Effector CD8-positive, alpha-beta T cell (primary cell): ENCODE measurements around the gene RFESD.

ENCODE experiments used
- DNase-seq: peaks from one replicate; lab custom pipeline; 2025; lab: John Stamatoyannopoulos, UW
- total RNA-seq, 4 experiments: gene quantifications; one replicate each; lab custom pipeline; 2026; lab: John Stamatoyannopoulos, UW

Gene RFESD
- total RNA-seq: 1.9 to 2.6 (median 2.5) reads per million in 4 experiments

DNA sequence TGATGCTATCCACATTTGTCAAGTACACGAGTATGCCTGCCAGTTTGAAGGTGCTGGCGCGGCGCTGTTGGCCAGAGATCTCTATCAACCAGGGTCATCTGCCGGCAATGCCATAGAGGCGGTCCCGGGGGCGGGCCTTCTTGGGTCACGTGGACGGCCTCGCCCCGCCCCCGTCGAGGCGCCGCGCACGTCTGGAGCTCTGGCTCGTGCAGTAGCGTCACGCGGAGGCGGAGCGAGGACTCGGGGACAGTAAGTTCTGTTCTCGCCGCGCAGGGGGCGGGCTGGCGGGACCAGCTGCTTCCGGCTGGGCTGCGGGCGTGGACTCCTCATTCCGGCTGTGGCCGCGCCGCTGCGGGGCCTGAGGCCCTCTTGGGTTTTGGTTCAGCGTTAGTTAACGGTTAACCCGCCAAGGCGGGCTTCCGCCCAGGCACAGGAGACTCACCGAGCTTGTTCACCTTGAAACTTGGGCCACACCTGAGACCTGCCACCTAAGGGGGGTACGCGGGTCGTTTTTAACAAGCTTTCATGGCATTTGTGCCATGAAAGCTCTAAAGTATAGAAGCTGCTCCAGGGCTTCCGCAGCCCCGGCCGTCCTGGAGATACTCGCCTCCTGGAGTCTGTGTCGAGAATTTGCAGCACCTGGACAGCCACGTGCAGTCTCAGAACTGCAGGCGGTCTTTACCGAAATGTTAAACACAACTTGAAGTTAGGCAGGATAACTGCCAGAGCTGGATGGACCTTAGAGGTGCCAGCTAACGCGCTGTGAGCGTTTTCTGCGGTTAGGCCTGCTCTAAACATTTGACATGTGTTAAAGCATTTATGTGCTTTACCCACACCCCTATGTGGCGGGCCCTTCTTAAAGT, at the start of gene RFESD:
Gene RFESD, plus strand, starts transcription at position 209 of the 863 bp plus-strand sequence. CDS start 5,495 bp downstream, outside the sequence.
- DNase-seq: peak; percentile 87

DNA sequence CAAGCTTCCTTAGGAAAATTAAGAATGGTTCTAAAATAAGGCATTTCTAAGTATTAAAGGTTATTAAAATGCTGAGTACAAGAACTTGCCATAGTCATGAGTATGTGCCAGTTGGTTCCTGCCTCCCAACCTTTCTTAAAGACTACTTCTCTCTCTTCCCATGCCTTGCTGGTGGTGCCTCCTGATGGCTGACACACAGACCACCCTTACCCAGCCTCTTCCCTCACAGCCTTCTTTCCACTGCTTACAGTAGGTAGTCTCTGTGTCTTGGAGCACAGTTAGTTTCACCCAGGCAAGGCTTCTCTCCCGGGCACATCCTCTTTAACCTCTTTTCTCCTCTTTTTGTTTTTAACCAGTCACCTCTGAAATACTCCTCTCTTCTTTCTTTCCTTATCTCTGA, 47.3 kb upstream of the RFESD start:
- DNase-seq: no peak

DNA sequence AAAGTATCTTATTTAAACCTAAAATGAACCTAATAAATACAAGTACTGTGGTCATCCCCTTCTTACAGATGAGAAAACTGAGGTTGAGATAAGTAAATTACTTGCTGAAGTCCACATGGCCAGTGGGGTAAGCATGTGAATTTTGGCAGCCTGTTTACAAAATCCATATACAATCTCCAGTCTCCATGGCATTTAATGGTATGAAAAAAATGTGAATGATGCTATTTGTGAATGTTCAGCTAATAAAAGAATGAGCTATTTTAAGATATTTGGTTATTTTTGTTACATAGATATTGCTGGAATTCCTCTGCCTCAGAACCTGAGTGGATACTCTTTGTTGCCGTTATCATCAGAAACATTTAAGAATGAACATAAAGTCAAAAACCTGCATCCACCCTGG, 46.0 kb upstream of the RFESD start:
- no peak for DNase-seq

- no peak for DNase-seq
Measured at GRCh38 chr5:95605786-95606185, 40.8 kb upstream of the RFESD start.

- no peak for DNase-seq
Measured at GRCh38 chr5:95606419-95606818, 40.2 kb upstream of the RFESD start.

- no peak for DNase-seq
Measured at GRCh38 chr5:95609711-95610110, 36.9 kb upstream of the RFESD start.

DNA sequence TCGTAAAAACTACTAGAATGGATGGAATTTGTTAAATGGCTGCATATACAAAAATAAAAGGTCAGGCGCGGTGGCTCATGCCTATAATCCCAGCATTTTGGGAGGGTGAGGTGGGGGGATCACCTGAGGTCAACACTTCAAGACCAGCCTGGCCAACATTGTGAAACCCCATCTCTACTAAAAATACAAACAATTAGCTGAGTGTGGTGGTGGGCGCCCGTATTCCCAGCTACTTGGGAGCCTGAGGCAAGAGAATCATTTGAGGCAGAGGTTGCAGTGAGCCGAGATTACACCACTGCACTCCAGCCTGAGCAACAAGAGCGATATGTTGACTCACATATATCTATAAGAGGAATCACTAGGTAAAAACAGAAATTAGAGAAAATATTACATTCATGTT, 36.0 kb upstream of the RFESD start:
- DNase-seq: no peak

- no peak for DNase-seq
Measured at GRCh38 chr5:95611396-95611795, 35.2 kb upstream of the RFESD start.

DNA sequence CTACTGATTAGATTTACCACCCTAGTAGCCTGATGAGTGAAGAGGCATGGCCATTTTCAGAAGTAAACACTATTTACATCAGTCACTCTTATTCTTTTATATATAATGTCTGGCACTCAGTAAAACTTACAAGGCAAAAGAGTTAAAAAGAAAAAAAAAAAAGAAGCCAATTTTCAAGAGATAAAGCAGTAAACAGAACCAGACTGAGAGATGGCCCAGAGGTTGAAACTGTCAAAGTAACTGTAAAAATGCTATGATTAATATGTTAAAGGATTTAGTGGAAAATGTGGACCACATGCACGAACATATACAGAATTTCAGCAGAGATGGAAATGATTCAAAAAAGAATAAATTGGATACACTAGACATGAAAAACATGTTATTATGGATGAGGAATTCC, 33.1 kb upstream of the RFESD start:
- DNase-seq: no peak

GRCh38 chr5:95615164-95615467, 31.5 kb upstream of the RFESD start:
- no peak for DNase-seq

GRCh38 chr5:95617057-95617456, 29.5 kb upstream of the RFESD start:
- no peak for DNase-seq

- DNase-seq: no peak
Measured at GRCh38 chr5:95619096-95619495, 27.5 kb upstream of the RFESD start.

DNA sequence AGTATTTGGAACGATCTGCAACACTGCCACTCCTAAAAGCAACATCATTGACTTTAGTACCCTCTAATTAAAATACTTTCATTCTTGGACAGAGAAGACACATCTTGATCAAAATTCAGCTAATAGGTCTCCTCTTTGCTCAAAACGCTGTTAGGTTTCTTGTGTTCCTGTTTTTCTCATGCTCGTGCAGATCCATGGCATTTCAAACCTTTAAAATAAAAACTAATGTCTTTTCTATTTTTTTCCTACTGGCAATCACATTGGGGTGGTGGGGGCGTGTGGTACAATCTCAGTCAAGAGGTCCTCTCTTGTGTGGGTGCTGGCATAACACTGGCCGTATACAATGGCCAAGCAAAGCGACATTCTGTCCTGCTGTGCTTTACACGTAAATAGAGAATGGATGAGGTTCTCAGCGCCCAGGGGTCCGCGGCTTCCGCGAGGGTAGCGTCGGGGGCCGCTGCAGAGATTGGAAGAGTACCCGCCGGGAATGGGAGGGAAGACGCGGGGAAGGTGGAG, 27.0 kb upstream of the RFESD start:
- no peak for DNase-seq

GRCh38 chr5:95620030-95620869, 26.3 kb upstream of the RFESD start, which contains the start of gene GPR150:
TSS of gene GPR150 (plus strand) at chr5:95620087. CDS start at chr5:95620276, 189 bp downstream.
- no peak for DNase-seq

GRCh38 chr5:95620870-95621838, 25.4 kb upstream of the RFESD start:
- DNase-seq: no peak

GRCh38 chr5:95621839-95622629, 24.5 kb upstream of the RFESD start:
- no peak for DNase-seq

DNA sequence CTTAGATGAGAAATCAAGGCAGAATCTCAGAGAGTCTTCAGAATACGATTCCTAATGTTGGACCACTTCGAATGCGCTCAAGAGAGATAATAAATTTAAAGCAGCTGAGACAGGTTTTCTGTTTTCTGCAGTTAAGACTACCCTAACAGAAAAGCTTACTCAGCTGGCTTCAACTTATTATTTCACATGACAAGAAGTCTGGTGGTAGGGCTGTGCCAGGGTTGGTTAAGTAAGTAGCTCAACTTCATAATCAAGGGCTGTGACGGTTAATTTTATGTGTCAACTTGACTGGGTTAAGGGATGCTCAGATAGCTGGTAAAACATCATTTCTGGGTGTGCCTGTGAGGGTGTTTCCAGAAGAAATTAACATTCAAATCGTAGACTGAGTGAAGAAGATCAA, 22.9 kb upstream of the RFESD start:
- DNase-seq: no peak

DNA sequence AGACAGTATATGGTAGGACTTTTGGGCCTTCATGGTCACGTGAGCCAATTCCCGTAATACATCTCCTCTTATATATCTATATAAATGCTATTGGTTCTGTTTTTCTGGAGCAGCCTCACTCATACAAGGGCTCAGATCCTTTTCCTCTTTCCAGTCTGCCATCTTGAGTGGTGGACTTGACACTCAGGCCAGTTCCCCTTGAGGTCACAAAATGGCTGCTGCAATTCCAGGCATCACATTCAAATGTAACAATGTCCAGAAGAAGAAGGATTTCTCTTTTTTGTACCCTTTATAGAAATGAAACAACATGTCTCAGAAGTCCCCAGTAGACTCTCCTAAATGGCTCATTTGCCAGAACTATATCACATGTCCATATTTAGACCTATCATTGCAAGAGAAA, 22.2 kb upstream of the RFESD start:
- DNase-seq: no peak

- DNase-seq: no peak
Measured at GRCh38 chr5:95626701-95627100, 19.9 kb upstream of the RFESD start.

DNA sequence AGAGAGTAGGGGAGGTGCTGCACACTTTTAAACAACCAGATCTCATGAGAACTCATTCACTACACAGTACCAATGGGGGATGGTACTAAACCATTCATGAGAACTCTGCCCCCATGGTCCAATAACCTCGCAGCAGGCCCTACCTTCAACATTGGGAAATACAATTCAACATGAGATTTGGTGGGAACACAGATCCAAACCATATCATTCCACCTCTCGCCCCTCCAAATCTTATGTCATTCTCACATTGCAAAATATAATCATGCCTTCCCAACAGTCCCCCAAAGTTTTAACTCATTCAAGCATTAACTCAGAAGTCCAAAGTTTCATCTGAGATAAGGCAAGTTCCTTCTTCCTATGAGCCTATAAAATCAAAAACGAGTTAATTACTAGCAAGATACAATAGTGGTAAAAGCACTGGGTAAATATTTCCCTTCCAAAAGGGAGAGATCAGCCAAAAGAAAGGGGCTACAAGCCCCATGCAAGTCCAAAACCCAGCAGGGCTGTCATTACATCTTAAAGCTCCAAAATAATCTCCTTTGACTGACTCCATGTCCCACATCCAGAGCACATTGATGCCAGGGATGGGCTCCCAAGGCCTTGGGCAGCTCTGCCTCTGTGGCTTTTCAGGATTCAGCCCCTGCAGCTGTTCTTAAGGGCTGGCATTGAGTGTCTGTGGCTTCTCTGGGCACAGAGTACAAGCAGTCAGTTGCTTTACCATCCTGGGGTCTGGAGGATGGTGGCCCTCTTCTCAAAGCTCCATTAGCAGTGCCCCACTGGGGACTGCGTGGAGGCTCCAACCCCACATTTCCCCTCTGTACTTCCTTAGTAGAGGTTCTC, 18.4 kb upstream of the RFESD start:
- DNase-seq: no peak
